Measurements from ENCODE around the gene RNF157.

DNA sequence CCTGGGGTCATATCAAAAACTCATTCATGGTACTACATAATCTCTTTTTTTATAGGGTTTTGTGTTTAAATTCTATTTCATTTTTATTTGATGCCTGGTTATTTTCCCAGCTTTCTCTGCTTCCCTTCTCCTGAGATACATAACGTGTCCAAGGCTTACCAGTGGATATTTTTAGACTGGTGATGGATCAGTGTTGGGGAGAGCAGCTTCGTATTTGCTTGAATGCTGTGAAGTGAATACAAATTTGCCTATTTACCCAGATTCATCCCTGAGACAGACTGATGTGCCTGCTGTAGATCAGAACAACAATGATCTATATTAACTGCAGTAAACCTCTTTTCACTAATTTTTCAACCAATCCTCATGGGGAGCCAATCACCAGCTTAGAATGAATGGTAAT lies 56.0 kb downstream of the RNF157 start:
- TF ChIP-seq POLR2A (IDR thresholded peaks at IDR 0.05; ENCODE audit: low read length) (no peak), GATA1 (IDR thresholded peaks at IDR 0.05; ENCODE audit: low read depth, low read length) (no peak)
